GM23338 (cell line): ENCODE measurements around the gene HCRT.

Source experiments
- CREB1 ChIP-seq: fragments of 250-450 bp; sonication (Bioruptor Pico); IDR thresholded peaks from 2 replicates; pipeline ENCODE4 v1.5.0; 2020; ENCODE audit warnings: low read depth, mild to moderate bottlenecking, moderate library complexity
- ETS1 ChIP-seq: IDR thresholded peaks from 2 replicates; pipeline ENCODE4 v1.6.1; 2016; ENCODE audit warnings: antibody characterized with exemption
- EZH2 ChIP-seq: fragments of 200-600 bp; sonication (generic); IDR thresholded peaks from one replicate; pipeline ENCODE4 v1.8.0; 2017; ENCODE audit warnings: antibody characterized with exemption, mild to moderate bottlenecking, low read depth; ENCODE audit not compliant: unreplicated experiment
- EZH2phosphoT487 ChIP-seq: fragments of 200-600 bp; sonication (generic); IDR thresholded peaks from one replicate; pipeline ENCODE4 v1.8.1; 2018; ENCODE audit warnings: antibody characterized with exemption; ENCODE audit not compliant: unreplicated experiment
- NANOG ChIP-seq: IDR thresholded peaks from 2 replicates; pipeline ENCODE4 v1.6.1; 2016; ENCODE audit warnings: antibody characterized with exemption, borderline replicate concordance
- POLR2AphosphoS5 ChIP-seq: IDR thresholded peaks from 2 replicates; pipeline ENCODE4 v1.6.1; 2016; ENCODE audit warnings: antibody characterized with exemption, low read depth
- TF ChIP-seq, protein P1 (sequence below), 2 experiments: fragments of 200-600 bp in 1 of 2; sonication (generic) in 1 of 2; conservative IDR thresholded peaks; 2 replicates each; pipeline versions ENCODE4 v1.5.1 to v1.6.1; 2016 to 2017; ENCODE audit warnings: antibody characterized with exemption in 2 of 2, low read depth in 2 of 2, mild to moderate bottlenecking in 2 of 2, moderate library complexity in 1 of 2
- TF ChIP-seq, protein P2 (sequence below): IDR thresholded peaks from one replicate; pipeline ENCODE4 v1.6.1; 2018; ENCODE audit warnings: antibody characterized with exemption; ENCODE audit not compliant: unreplicated experiment

DNA sequence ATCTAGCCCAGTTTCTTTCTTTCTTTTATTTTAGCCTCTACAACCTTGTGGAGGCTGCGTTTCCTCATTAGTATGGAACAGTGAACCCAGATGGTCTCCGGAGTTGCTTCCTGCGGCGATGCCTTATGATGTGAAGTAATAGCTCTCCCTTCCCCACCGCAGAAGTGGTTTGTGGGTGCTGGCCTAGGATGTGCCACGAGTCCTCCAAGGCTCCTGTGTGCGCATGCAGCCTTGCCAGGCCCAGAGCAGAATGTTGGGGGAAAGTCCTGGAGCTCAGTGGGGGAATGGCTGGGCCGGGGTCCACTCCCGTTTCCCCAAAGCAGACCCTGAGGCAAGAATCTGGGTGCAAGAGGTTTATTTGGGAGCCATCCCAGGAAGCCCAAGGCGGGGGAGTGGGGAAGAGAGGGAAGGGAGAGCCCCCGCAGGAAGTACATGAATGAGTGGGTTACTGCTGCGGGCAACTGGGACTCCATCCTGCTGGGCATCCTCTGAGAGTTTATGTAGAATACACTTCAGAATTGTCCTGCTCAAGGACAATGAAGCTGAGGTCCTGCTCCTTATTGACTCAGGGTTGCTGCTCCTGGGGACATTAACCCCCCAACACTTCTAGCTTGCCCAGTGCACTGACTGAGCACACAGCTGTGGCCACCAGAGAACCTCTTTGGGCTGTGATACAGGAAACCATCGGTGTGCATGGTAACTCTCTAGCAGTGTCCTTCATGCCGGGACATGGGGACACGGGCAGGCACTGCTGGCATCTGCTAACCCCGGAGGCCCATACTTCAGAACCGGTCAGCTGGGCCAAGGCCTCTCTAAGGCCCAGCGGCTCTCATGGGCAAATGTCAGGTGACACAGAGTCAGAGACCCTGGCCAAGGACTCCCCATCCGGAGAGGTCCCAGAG lies 3.7 kb upstream of the HCRT start:
- TF ChIP-seq, protein P1, sequence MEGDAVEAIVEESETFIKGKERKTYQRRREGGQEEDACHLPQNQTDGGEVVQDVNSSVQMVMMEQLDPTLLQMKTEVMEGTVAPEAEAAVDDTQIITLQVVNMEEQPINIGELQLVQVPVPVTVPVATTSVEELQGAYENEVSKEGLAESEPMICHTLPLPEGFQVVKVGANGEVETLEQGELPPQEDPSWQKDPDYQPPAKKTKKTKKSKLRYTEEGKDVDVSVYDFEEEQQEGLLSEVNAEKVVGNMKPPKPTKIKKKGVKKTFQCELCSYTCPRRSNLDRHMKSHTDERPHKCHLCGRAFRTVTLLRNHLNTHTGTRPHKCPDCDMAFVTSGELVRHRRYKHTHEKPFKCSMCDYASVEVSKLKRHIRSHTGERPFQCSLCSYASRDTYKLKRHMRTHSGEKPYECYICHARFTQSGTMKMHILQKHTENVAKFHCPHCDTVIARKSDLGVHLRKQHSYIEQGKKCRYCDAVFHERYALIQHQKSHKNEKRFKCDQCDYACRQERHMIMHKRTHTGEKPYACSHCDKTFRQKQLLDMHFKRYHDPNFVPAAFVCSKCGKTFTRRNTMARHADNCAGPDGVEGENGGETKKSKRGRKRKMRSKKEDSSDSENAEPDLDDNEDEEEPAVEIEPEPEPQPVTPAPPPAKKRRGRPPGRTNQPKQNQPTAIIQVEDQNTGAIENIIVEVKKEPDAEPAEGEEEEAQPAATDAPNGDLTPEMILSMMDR (conservative IDR thresholded peaks at IDR 0.05; ENCODE audit: low read depth in 2 of 2), result no peak
- TF ChIP-seq ETS1 (no peak), EZH2phosphoT487 (no peak), EZH2 (no peak), POLR2AphosphoS5 (no peak), CREB1 (CRISPR knock-in tag) (no peak), NANOG (no peak)
- TF ChIP-seq, protein P2, sequence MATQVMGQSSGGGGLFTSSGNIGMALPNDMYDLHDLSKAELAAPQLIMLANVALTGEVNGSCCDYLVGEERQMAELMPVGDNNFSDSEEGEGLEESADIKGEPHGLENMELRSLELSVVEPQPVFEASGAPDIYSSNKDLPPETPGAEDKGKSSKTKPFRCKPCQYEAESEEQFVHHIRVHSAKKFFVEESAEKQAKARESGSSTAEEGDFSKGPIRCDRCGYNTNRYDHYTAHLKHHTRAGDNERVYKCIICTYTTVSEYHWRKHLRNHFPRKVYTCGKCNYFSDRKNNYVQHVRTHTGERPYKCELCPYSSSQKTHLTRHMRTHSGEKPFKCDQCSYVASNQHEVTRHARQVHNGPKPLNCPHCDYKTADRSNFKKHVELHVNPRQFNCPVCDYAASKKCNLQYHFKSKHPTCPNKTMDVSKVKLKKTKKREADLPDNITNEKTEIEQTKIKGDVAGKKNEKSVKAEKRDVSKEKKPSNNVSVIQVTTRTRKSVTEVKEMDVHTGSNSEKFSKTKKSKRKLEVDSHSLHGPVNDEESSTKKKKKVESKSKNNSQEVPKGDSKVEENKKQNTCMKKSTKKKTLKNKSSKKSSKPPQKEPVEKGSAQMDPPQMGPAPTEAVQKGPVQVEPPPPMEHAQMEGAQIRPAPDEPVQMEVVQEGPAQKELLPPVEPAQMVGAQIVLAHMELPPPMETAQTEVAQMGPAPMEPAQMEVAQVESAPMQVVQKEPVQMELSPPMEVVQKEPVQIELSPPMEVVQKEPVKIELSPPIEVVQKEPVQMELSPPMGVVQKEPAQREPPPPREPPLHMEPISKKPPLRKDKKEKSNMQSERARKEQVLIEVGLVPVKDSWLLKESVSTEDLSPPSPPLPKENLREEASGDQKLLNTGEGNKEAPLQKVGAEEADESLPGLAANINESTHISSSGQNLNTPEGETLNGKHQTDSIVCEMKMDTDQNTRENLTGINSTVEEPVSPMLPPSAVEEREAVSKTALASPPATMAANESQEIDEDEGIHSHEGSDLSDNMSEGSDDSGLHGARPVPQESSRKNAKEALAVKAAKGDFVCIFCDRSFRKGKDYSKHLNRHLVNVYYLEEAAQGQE, result no peak
